Measurements from ENCODE around the gene MICU1. TPM values are rescaled to one million over a fixed set of nuclear protein-coding genes. Genes with fewer than 3 reads are reported as not detected.

The MICU1 gene
- total RNA-seq, 1 experiment from 2014 or later: 39.4 TPM

- intact Hi-C loops (cut with micrococcal nuclease): no loop called here
- DNase-seq (ENCODE audit: low read depth, low spot score) (no peak), ATAC-seq (no peak)
- POLR2A ChIA-PET: no interaction called here
- Histone ChIP-seq H3K27ac (ENCODE audit: low read depth, low read length) (no peak overlapping the region), H3K36me3 (ENCODE audit: control insufficient read depth in 1 of 2, insufficient read depth in 2 of 2, low read length in 2 of 2) (0 out of 4 replicates have a peak, but pooled peaks cover 0 to 6% of the 10 kb centered on the region in 2 experiments), H4K20me1 (ENCODE audit: insufficient read depth) (no peaks in the 10 kb centered on the region), H3K4me2 (ENCODE audit: low read length) (no peak overlapping the region), H3K4me1 (ENCODE audit: control insufficient read depth in 1 of 2, insufficient read depth in 2 of 2, low read length in 2 of 2) (peaks cover 0 to 6% of the 10 kb centered on the region in 2 experiments; a peak in 1 of 4 replicates), H3K4me3 (replicated peaks in 1 of 2; ENCODE audit: low read depth in 1 of 2, low read length in 2 of 2) (no peak overlapping the region), H3K9me3 (ENCODE audit: control insufficient read depth in 1 of 2, insufficient read depth in 1 of 2, low read depth in 1 of 2, low read length in 2 of 2) (peaks cover 0 to 6% of the 10 kb centered on the region in 2 experiments; a peak in 1 of 4 replicates), H3K27me3 (ENCODE audit: insufficient read depth, low read length) (no peaks in the 10 kb centered on the region), H2AFZ (ENCODE audit: low read depth, low read length, poor library complexity, severe bottlenecking) (no peak overlapping the region), H3K9ac (ENCODE audit: low read length) (no peak overlapping the region), H3K9me2 (ENCODE audit: insufficient read depth) (no peaks in the 10 kb centered on the region), H3K79me2 (ENCODE audit: insufficient read depth, low read length) (no peaks in the 10 kb centered on the region)
- RAD21 ChIA-PET (ENCODE audit: low non-redundant PET in 1 of 2, low total read pairs in 2 of 2, uncharacterized antibody in 2 of 2, unreplicated experiment in 2 of 2): no interaction called here
- no TSS peak for BruUV-seq (replicated peaks)
- CTCF ChIA-PET: interaction anchor here (1.2 kb wide), 1 partner anchor 11 kb away, joined by 3 read pairs; no protein-coding TSS in a partner anchor
- TF ChIP-seq REST (IDR thresholded peaks at IDR 0.05; ENCODE audit: low read depth) (no peak), TCF7L2 (IDR thresholded peaks at IDR 0.05; ENCODE audit: borderline replicate concordance, extremely low read depth, insufficient read depth, insufficient read length) (no peak), YY1 (IDR thresholded peaks at IDR 0.05; ENCODE audit: extremely low read depth, insufficient replicate concordance, low read depth, low read length) (no peak), EZH2 (IDR thresholded peaks at IDR 0.05) (no peak), SP1 (IDR thresholded peaks at IDR 0.05; ENCODE audit: low read depth) (no peak), EZH2phosphoT487 (IDR thresholded peaks at IDR 0.05; ENCODE audit: borderline replicate concordance) (no peak), CEBPB (IDR thresholded peaks at IDR 0.05; ENCODE audit: low read depth) (no peak), CBX3 (IDR thresholded peaks at IDR 0.05; ENCODE audit: low read depth) (no peak), ZNF274 (IDR thresholded peaks at IDR 0.05; ENCODE audit: low read depth, low read length) (no peak), SRF (IDR thresholded peaks at IDR 0.05; ENCODE audit: low read depth) (no peak), RAD21 (IDR thresholded peaks at IDR 0.05; ENCODE audit: low read depth) (no peak)
- TF ChIP-seq, protein P1, sequence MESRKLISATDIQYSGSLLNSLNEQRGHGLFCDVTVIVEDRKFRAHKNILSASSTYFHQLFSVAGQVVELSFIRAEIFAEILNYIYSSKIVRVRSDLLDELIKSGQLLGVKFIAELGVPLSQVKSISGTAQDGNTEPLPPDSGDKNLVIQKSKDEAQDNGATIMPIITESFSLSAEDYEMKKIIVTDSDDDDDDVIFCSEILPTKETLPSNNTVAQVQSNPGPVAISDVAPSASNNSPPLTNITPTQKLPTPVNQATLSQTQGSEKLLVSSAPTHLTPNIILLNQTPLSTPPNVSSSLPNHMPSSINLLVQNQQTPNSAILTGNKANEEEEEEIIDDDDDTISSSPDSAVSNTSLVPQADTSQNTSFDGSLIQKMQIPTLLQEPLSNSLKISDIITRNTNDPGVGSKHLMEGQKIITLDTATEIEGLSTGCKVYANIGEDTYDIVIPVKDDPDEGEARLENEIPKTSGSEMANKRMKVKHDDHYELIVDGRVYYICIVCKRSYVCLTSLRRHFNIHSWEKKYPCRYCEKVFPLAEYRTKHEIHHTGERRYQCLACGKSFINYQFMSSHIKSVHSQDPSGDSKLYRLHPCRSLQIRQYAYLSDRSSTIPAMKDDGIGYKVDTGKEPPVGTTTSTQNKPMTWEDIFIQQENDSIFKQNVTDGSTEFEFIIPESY (IDR thresholded peaks at IDR 0.05; ENCODE audit: extremely low read depth, insufficient replicate concordance, low read length): no peak
These were observed 84.5 kb downstream of the MICU1 start for GRCh38 chr10:72541337-72541736.

All from HCT116 (cell line).